NCI-H748 treated with DMSO at 0.1 percent for 48 hours (cell line): Measurements from ENCODE around the gene PAK4.

Source experiments
- DNase-seq: peaks from one replicate; lab custom pipeline; 2025; lab: John Stamatoyannopoulos, UW

The PAK4 gene

DNA sequence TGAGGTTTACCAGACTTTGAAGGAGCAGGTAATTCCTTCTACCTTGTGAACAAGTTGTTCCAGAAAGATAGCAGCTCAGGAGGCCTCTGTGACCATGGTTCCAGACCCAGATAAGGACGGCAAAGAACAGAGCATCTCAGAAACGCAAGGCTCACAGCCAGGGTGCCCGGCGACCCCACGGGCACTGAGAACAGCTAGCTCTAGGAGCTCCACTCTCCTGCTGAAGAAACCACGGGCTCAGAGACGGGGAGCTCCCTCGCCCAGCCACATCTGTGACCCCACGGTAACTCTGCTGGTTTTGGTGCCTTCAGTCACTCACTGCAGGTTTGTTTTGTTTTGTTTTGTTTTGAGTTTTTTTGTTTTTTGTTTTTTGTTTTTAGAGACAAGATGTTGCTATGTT lies 55.2 kb downstream of the PAK4 start:
- DNase-seq: no peak

DNA sequence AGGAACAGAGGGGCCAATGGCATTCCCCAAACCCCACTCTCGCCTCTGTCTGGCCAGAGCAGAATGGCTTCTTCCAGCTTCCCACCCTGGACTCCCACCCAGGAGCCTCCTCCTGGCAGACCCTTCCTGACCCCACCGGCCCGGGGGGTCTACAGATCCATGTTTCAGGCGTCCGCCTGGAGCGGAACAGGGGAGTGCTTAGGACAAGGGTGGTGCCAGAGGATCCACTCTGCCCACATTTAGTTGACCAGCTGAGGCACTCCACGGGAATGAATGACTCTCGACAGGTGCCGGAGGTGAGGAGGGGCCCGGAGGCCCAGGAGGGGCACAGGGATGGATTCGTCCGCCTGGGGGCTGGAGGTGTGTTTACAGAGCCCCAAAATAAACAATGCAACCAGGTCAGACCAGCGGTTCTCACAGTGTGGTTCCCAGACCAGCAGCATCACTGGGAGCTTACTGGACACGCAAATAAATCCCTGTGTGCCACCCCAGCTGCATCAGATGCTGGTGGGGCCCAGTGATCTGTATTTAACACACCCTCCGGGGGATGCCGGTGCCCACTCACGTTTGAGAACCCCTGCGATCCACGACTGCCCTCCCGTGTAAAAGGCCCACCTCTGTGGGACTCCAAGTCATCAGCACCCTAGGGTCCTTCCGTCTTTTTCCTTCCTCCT lies 56.1 kb downstream of the PAK4 start:
- DNase-seq: no peak

DNA sequence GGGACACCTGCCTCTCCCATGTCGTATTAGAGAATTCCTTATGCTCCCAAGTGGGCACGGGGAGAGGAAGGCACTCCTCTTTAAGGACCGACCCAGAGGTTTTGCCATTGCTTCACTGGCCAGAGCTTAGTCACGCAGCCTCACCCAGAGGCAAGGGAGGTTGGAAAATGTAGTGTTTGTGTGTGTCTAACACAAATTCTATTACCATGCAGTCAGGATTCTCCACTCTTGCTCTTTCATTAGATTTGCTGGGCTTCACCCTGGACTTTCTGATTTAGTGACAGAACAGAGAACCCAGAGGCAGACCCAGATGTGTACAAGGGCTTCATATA lies 56.6 kb downstream of the PAK4 start:
- DNase-seq: no peak

DNA sequence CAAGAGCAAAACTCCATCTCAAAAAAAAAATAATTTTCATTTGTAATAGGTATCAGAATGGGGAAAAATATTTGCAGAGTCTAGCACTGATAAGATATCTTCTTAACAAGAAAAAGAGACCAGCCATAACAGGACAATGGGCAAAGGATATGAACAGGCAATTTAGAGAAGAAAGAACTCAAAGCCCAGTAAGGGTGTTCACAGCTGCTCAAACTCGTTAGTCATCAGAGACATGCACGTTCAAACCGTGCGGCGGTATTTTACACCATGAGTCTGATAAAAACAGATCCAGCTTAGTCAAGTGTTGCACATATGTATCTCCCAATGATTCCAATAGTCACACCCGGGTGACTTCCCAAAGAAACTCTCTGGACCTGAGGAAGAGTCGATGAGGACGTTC lies 57.5 kb downstream of the PAK4 start:
- DNase-seq: no peak

DNA sequence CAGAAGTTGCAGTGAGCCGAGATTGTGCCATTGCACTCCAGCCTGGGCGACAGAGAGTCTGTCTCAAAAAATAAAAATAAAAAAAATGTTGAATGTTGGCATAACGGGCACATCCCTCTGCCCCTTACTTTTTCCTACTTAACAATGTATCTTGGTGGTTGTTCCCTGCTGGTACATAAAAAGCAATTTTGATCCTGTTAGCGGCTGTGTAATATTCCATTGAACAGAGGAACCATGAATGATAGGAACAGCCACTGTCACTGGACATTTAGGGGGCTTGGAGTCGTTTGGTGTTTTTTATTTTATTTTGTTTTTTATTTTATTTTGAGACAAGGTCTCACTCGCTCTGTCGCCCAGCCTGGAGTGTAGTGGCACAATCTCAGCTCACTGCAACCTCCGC lies 60.8 kb downstream of the PAK4 start:
- no peak for DNase-seq

DNA sequence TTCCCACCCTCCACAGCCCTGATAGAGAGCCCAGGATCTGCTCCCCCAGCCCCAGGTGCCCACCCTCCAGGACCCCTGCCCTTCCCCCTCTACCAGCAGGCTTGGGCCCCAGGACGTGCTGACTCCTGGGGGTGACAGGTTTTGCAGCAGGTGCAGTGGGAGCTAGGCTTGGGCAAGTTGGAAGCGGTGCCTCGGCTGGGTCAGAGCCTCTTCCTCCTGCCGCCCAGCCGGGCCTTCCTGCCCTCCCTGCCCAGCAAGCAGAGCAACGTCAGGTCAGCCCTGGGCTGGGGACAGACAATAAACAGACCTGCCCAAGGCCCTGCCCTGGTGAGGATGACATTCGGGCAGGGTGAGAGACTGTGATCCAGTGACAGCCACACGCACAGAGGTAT lies 62.0 kb downstream of the PAK4 start:
- no peak for DNase-seq

DNA sequence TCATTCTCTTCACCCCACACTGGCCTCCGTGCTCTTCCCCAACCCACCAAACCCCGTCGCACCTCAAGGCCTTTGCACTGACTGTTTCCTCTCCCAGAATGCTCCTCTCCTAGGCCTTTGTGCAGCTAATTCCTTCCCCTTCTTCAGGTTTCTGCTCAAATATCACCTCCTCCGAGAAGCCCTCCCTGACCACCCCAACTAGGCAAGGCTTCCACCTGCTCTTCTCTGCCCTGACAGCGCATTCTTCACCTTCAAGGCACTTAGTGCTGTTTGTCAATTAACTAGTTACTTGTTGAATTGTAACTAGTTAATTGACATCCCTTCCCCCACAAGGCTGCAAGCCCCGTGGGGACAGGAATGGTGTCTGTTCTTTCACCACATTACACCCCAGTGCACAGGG lies 63.4 kb downstream of the PAK4 start:
- DNase-seq: no peak

DNA sequence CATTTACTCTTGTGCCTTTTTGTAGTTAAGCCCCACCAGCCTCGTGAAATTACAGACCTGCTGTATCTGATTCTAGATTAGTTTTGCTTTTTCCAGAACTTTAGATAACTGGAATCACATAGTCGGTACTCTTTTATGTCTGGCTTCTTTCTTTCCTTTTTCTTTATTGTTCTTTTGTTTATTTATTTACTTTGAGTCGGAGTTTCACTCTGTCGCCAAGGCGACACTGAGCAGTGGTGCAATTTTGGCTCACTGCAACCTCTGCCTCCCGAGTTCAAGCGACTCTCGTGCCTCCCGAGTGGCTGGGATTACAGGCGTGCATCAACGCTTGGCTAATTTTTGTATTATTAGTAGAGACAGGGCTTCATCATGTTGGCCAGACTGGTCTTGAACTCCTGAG lies 65.2 kb downstream of the PAK4 start:
- no peak for DNase-seq

DNA sequence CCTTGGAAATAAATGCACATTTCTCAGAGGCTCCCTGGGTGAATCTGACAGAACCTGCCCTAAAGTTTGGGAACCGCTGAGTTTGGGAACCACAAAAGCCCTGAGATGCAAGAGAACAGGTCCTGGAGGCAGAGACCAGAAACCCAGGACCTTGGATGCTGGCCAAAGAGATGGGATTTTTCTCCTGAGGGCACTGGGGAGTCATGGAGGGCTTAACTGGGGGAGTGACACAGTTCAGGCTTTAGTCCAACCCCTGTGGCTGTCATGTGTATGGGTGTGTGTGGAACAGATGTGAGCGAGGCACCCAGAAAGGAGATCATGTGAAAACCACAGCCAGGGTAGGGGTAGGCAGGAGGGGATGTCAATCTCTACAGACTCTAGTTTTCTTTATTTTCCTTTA lies 67.3 kb downstream of the PAK4 start:
- DNase-seq: no peak

DNA sequence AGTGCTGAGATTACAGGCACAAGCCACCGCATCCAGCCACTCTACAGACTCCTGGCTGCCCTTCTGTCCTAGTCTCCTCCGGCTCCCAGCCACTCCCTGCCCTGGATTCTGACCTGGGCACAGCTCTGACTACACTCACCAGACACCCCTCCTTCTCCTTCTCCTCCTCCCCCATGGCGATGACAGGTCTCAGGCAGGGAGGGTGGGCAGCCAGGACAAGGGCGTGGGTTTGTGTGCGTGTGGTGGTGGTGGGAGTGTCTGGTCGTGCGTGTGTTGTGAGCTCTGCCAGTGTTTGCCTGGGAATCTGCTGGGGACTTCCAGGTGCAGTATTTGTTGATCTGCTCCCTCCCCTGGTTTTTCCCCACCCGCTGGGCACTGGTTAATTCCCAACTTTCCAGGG lies 68.2 kb downstream of the PAK4 start:
- DNase-seq: no peak

DNA sequence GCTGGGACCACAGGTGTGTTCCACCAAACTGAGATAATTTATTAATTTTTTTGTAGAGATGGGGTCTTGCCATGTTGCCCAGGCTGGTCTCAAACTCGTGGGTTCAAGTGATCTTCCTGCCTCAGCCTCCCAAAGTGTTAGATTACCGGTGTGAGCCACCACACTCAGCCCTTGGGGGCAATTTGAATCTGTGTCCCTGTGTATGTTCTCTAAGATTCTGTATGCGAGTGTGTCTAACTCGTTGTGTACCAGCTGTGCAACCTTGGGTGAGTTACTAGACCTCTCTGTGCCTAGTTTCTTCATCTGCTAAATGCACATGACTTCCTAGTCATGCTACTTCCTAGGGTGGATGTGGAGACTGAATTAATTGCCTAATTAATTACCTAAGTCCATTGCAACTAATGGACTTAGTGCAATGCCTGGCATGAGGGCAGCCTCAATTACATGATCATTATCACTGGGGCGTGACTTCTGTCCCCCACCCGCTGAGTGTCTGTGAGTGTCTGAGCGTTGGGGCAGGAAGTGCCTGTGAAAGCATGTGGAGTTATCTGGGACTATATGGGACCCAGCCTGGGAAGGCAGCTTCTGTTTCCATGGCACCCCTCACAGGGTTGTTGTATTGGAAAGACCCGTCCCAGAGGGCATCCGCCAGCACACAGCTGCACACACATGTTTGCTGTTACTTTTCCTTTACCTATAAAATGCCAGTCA lies 69.4 kb downstream of the PAK4 start:
- DNase-seq: no peak

DNA sequence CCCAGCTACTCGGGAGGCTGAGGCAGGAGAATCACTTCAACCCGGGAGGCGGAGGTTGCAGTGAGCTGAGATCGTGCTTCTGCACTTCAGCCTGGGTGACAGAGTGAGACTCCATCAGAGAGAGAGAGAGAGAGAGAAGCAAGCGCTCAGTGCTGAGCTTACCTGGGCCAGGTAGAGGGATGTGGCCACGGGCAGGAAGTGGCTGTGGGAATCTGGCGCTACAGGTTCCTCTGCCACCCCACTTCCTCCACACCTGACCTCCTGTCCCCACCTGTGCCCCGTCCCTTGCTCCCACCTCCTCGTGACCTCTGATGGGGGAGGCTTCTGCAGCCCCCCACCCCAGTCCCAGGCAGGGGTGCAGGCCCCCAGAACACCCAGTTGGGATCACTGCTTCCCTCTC lies 70.2 kb downstream of the PAK4 start:
- DNase-seq: no peak

DNA sequence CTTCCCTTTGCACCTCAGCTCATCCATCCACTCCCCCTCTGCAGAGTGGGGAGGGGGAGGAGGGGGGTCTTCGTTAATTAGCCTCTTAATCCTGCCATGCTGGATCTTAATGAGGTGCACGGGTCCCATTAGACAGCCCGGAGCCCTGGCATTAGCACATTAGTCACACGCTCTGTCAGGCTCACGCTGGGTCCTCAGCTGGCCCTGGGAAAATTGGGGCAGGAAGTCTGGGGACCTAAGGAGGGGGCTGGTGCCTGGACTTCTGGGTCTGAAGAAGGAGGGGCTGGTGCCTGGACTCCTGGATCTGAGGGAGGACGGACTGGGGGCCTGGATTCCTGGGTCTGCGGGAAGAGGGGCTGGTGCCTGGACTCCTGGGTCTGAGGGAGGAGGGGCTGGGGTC lies 70.7 kb downstream of the PAK4 start:
- DNase-seq: no peak

DNA sequence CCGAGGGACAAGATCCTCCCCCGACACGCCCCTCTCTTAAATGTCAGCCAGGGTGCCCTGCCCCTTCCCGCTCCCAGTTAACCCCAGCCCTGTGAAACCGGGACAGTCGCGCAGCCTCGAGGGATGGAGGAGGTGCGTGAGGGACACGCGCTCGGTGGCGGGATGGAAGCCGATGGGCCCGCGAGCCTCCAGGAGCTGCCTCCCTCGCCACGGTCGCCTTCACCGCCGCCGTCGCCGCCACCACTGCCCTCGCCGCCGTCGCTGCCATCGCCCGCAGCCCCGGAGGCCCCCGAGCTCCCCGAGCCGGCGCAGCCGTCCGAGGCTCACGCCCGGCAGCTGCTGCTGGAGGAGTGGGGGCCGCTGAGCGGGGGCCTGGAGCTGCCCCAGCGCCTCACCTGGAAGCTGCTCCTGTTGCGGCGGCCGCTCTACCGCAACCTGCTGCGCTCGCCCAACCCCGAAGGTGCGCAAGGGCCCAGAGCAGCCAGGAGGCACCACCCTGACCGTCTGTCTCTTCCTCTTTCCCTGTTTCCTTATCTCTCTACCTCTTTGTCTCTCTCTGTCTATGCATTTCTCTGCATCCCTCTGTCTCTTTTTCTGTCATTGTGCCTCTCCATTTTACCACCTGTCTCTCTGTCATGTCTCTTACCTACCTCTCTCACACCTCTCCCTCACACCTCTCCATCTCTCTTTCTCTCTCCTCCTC lies 71.4 kb downstream of the PAK4 start, which contains the start of gene NCCRP1:
TSS of gene NCCRP1 (plus strand) at position 105 of the 703 bp plus-strand sequence. CDS start at position 124, 19 bp downstream.
- no peak for DNase-seq

DNA sequence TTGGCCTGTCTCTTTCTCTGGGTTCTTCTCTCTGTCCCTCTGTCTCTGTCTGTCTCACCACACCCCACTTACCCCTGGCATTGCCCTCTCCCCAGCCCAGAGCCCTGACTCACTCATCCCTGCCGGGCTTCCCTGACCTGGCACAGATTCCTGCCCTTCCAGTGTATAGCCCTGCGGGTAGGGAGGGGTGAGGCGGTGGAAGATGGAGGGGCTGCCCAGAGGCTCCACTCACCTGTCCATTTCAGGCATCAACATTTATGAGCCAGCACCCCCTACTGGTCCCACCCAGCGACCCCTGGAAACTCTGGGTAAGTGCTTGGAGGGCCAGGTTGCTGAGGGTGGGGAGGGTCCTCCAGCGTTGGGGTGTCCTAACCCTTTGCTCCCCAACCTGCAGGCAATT lies 72.2 kb downstream of the PAK4 start:
- no peak for DNase-seq

DNA sequence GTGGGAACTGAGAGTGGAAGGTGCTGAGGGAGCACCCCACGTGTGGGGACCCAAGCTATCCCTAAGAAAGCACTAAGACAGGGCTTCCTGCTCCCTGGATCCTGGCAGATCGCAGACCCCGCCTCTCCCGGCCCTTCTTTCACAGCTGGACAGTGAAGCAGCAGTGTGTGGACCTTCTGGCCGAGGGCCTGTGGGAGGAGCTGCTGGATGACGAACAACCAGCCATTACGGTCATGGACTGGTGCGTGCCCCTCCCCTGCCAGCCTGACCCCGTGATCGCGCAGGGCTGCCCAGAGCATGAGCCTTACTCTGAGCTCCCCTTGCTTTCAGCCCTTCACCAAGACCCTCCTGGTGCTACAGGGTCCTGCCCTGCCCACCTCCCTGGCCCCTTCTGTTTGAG lies 73.4 kb downstream of the PAK4 start:
- no peak for DNase-seq

DNA sequence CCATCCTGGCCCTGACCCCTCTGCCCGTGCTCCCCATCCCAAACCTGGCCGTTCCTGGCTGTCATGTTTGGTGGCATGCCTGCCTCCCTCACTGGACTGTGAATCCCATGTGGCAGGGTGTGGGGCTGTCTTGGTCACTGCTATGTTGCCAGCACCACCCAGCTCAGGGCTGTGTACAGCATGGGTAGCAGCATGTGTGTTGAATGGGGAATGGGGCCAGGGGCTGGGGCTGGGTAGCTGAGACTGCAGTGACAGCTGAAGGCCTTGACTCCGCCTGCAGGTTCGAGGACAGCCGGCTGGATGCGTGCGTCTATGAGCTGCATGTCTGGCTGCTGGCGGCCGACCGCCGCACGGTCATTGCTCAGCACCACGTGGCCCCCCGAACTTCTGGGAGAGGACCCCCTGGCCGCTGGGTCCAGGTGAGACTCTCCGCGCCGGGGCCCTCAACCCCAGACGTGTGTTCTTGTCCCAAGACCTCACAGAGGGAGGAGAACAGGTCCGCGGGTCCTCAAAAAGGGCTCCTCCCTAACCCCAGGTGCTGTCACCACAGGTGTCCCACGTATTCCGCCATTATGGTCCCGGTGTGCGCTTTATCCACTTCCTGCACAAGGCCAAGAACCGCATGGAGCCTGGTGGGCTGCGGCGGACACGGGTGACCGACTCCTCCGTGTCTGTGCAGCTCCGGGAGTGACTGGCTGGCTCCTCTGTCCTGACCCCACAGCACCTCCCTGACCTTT lies 74.6 kb downstream of the PAK4 start:
- no peak for DNase-seq

DNA sequence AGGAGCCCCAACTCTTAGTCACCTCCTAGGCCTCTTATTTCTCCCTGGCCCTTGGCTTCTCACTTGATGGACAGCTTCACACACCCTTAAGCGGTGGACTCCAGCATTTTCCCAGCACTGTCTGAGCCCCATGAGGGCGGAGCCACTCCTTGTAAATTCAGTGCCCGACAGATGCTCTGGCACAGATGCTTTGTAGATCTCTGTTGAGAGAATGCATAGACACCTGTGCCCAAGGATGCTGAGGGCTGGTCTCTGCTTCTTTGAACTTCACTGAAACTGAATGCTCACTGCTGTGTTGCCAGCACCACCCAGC lies 75.2 kb downstream of the PAK4 start:
- no peak for DNase-seq

DNA sequence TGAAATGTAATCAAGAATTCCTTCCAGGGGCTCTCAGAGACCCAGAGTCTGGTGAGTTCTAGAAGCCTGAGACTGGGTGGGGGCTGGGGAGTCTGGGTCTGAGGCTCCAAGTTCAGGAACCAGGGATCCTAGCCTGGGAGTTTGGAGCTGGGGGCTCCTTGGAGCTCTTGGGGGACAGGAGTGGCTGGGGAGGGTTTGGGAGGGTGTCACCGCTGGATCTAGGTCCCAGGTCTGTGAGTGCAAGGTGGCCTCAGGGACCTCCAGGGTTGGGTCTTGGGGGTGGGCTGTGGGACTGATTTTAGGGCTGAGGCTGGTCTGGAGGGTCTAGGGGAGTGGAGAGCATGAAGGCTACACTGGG lies 77.4 kb downstream of the PAK4 start:
- no peak for DNase-seq

DNA sequence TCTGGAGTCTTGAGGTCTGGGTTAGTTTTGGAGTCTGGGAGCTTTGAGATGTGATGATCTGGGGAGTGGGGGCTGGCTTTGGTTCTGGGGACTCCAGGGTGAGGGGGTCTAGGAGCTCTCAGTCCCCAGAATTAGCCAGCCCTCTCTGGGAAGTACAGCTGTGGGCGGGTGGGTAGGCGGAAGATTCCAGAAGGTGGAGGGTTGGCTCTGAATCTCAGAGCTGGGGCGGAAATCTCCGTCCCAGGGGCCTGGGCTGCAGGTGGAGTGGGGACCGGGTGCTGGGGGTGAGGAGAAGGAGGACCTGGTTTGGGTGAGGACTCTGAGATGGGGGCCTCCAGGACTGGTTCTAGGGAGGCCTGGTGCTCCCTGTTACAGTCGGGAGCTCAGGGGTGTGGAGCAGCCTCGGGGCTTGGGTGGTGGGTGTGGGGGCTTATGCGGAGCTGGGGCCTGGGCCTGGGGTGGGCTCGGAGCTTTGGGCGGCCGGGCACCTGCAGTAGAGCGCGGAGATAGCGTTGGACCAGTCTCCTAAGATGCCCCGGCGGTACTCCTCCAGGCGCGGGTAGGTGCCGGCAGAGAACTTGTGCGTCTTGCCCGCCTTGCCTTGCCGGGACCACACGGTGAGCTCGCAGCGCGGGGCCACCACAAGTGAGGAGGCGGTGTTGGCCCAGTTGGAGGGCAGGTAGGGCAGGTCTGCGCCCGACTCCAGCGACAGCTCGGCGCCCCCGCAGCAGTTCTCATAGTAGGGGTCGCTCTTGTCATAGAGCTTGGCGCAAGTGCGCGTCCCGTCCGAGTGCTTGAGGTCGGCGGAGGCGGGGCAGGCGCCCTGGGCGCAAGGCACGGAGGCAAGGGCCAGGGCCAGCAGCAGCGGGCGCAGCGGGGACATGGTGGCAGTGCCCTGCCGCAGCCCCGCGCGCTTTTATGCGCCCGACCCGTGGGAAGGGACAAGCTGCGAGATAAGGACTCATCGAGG lies 78.1 kb downstream of the PAK4 start, which contains the start of gene SYCN:
TSS of gene SYCN (minus strand) at position 892 of the 970 bp plus-strand sequence. CDS start at position 883, 9 bp downstream.
- DNase-seq: no peak

DNA sequence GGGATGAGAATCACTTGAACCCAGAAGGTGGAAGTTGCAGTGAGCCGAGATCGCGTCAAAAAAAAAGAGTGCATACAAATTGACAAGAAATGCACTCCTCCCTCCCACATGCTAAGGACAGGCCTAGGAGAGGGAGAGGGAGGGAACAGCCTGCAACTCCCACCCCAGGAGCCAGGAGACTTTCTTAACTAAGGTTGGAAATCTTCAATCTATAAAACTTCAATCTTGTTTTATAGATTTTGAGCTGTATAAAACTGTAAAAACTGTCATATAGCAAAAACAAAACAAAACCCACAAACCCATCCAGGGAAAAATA lies 79.8 kb downstream of the PAK4 start:
- DNase-seq: no peak

DNA sequence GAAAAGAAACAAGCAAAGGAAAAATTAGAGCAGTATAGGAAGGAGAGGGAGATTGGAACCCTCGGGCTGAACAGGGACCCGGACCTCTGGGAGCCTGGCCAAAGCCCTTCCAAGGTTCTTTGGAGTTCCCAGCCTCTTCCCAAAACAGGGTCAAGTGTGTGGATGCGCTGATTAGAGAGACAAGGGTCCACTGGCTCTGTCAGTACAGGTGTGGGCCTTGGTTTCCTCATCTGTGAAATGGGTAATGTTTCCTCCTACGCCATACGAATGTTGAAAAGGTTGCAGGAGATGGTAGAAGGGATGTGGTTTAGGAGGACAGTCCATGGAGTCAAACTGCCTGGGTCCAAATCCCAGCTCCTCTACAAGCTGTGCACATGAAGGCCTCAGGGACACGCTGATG lies 80.5 kb downstream of the PAK4 start:
- DNase-seq: no peak
